ENCODE measurements around the gene TM2D3. TPM values are rescaled to one million over a fixed set of nuclear protein-coding genes. Genes with fewer than 3 reads are reported as not detected.

Gene TM2D3
- total RNA-seq, 1 experiment from 2014 or later, result 23.1 TPM

DNA sequence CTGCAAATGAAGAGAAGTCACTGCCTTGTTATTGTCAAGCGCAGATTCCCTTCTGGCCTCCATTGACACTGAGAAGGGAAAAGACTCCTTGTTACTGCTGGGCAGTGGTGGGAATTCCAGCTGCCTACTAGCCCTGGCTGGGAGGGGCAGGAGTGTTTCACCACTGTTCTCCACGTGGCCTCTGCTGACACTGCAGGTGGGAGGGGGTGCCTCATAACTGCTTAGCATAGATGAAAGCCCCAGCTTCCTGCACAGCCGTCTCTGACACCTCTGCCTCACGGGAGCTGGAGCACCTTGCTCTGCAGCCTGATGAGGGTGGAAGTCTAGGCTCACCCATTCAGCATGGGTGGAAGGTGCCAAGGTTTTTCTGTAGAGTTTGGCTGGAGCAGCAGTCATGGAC is 52.1 kb downstream of the TM2D3 start (continued):
- TF ChIP-seq GRHL2 (CRISPR knock-in tag; IDR thresholded peaks at IDR 0.05; ENCODE audit: insufficient replicate concordance, severe bottlenecking), result no peak
- no peak for TF ChIP-seq CREB1 (CRISPR knock-in tag; IDR thresholded peaks at IDR 0.05)
- TF ChIP-seq CBFB (CRISPR knock-in tag; IDR thresholded peaks at IDR 0.05; ENCODE audit: low read depth), result no peak
- TF ChIP-seq NFE2L1 (CRISPR knock-in tag; IDR thresholded peaks at IDR 0.05), result no peak

DNA sequence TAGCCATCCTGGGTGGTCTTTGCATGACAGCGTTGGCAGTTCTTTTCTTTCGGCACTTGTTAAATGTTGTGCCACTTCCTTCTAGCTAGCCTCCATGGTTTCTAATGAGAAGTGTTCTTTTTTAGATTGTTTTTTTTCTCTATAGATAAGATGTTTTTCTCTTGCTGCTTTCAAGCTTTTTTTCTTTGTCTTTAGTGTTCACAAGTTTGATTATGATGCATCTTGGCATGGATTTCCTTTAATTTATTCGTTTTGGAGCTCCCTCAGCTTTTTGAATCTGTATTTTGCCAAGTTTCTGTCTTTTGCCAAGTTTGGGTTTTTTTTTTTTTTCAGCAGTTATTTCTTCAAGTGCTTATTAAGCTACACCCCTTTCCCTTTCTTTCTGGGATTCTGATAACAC is 53.1 kb downstream of the TM2D3 start:
- Mint-ChIP-seq H3K36me3 (no peaks in the 10 kb centered on the region), H3K27ac (no peak overlapping the region), H3K4me1 (no peaks in the 10 kb centered on the region), H3K4me3 (no peak overlapping the region), H3K27me3 (ENCODE audit: low read depth) (peaks cover 19% of the 10 kb centered on the region), H3K9me3 (peaks cover 28% of the 10 kb centered on the region)
- ChIA-PET POLR2A (no interaction called here), CTCF (interaction anchor here (1.2 kb wide), 1 partner anchor 9 kb away, joined by 4 read pairs; no protein-coding TSS in a partner anchor)
- DNase-seq (ENCODE audit: low spot score) (no peak), ATAC-seq (no peak)
- no peak for TF ChIP-seq TP53 (CRISPR knock-in tag; IDR thresholded peaks at IDR 0.05)
- TF ChIP-seq, protein P1, sequence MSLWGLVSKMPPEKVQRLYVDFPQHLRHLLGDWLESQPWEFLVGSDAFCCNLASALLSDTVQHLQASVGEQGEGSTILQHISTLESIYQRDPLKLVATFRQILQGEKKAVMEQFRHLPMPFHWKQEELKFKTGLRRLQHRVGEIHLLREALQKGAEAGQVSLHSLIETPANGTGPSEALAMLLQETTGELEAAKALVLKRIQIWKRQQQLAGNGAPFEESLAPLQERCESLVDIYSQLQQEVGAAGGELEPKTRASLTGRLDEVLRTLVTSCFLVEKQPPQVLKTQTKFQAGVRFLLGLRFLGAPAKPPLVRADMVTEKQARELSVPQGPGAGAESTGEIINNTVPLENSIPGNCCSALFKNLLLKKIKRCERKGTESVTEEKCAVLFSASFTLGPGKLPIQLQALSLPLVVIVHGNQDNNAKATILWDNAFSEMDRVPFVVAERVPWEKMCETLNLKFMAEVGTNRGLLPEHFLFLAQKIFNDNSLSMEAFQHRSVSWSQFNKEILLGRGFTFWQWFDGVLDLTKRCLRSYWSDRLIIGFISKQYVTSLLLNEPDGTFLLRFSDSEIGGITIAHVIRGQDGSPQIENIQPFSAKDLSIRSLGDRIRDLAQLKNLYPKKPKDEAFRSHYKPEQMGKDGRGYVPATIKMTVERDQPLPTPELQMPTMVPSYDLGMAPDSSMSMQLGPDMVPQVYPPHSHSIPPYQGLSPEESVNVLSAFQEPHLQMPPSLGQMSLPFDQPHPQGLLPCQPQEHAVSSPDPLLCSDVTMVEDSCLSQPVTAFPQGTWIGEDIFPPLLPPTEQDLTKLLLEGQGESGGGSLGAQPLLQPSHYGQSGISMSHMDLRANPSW (CRISPR knock-in tag; conservative IDR thresholded peaks at IDR 0.05; ENCODE audit: low read depth), result no peak
- TF ChIP-seq FOXK1 (CRISPR knock-in tag; IDR thresholded peaks at IDR 0.05), result no peak
- TF ChIP-seq, protein P2, sequence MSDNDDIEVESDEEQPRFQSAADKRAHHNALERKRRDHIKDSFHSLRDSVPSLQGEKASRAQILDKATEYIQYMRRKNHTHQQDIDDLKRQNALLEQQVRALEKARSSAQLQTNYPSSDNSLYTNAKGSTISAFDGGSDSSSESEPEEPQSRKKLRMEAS (CRISPR knock-in tag; IDR thresholded peaks at IDR 0.05), result no peak
- TF ChIP-seq, protein P3, sequence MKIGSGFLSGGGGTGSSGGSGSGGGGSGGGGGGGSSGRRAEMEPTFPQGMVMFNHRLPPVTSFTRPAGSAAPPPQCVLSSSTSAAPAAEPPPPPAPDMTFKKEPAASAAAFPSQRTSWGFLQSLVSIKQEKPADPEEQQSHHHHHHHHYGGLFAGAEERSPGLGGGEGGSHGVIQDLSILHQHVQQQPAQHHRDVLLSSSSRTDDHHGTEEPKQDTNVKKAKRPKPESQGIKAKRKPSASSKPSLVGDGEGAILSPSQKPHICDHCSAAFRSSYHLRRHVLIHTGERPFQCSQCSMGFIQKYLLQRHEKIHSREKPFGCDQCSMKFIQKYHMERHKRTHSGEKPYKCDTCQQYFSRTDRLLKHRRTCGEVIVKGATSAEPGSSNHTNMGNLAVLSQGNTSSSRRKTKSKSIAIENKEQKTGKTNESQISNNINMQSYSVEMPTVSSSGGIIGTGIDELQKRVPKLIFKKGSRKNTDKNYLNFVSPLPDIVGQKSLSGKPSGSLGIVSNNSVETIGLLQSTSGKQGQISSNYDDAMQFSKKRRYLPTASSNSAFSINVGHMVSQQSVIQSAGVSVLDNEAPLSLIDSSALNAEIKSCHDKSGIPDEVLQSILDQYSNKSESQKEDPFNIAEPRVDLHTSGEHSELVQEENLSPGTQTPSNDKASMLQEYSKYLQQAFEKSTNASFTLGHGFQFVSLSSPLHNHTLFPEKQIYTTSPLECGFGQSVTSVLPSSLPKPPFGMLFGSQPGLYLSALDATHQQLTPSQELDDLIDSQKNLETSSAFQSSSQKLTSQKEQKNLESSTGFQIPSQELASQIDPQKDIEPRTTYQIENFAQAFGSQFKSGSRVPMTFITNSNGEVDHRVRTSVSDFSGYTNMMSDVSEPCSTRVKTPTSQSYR (CRISPR knock-in tag; IDR thresholded peaks at IDR 0.05), result no peak
- no peak for TF ChIP-seq OVOL2 (CRISPR knock-in tag; IDR thresholded peaks at IDR 0.05; ENCODE audit: borderline replicate concordance)
- no peak for TF ChIP-seq CBFB (CRISPR knock-in tag; IDR thresholded peaks at IDR 0.05; ENCODE audit: low read depth)
- TF ChIP-seq, protein P4, sequence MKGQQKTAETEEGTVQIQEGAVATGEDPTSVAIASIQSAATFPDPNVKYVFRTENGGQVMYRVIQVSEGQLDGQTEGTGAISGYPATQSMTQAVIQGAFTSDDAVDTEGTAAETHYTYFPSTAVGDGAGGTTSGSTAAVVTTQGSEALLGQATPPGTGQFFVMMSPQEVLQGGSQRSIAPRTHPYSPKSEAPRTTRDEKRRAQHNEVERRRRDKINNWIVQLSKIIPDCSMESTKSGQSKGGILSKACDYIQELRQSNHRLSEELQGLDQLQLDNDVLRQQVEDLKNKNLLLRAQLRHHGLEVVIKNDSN (CRISPR knock-in tag; IDR thresholded peaks at IDR 0.05), result no peak
- TF ChIP-seq HMGA2 (CRISPR knock-in tag; IDR thresholded peaks at IDR 0.05), result no peak
- TF ChIP-seq, protein P5, sequence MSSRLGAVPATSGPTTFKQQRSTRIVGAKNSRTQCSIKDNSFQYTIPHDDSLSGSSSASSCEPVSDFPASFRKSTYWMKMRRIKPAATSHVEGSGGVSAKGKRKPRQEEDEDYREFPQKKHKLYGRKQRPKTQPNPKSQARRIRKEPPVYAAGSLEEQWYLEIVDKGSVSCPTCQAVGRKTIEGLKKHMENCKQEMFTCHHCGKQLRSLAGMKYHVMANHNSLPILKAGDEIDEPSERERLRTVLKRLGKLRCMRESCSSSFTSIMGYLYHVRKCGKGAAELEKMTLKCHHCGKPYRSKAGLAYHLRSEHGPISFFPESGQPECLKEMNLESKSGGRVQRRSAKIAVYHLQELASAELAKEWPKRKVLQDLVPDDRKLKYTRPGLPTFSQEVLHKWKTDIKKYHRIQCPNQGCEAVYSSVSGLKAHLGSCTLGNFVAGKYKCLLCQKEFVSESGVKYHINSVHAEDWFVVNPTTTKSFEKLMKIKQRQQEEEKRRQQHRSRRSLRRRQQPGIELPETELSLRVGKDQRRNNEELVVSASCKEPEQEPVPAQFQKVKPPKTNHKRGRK (CRISPR knock-in tag; IDR thresholded peaks at IDR 0.05; ENCODE audit: borderline replicate concordance), result no peak
- no peak for TF ChIP-seq TCF7 (CRISPR knock-in tag; IDR thresholded peaks at IDR 0.05; ENCODE audit: low read depth)
- no peak for TF ChIP-seq NFE2L1 (CRISPR knock-in tag; IDR thresholded peaks at IDR 0.05)
- TF ChIP-seq, protein P6, sequence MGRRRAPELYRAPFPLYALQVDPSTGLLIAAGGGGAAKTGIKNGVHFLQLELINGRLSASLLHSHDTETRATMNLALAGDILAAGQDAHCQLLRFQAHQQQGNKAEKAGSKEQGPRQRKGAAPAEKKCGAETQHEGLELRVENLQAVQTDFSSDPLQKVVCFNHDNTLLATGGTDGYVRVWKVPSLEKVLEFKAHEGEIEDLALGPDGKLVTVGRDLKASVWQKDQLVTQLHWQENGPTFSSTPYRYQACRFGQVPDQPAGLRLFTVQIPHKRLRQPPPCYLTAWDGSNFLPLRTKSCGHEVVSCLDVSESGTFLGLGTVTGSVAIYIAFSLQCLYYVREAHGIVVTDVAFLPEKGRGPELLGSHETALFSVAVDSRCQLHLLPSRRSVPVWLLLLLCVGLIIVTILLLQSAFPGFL (CRISPR knock-in tag; IDR thresholded peaks at IDR 0.05; ENCODE audit: borderline replicate concordance), result no peak
- TF ChIP-seq PRRX2 (CRISPR knock-in tag; IDR thresholded peaks at IDR 0.05), result no peak
- TF ChIP-seq SMAD4 (CRISPR knock-in tag; IDR thresholded peaks at IDR 0.05), result no peak
- no peak for TF ChIP-seq GTF2I (CRISPR knock-in tag; conservative IDR thresholded peaks at IDR 0.05)
- TF ChIP-seq TEAD4 (CRISPR knock-in tag; IDR thresholded peaks at IDR 0.05), result no peak

Measured in WTC11 (cell line).